Smooth muscle cell (in vitro differentiated cells): ENCODE results near the gene SERGEF. TPM values are rescaled to one million over a fixed set of nuclear protein-coding genes. Genes with fewer than 3 reads are reported as not detected.

Experiments
- DNase-seq: peaks from one replicate; lab custom pipeline; 2025; ENCODE audit not compliant: unreplicated experiment; lab: John Stamatoyannopoulos, UW
- H2AFZ ChIP-seq: fragments of 200-600 bp; sonication (generic); 2 replicates; pipeline ENCODE4 v1.6.0; 2016; ENCODE audit warnings: antibody characterized with exemption, low read depth, mild to moderate bottlenecking
- H3F3A ChIP-seq: fragments of 200-600 bp; sonication (generic); 2 replicates; pipeline ENCODE4 v1.6.0; 2017; ENCODE audit warnings: antibody characterized with exemption, low read depth
- H3K27ac ChIP-seq: fragments of 200-600 bp; sonication (generic); 2 replicates; pipeline ENCODE4 v1.5.1; 2016; ENCODE audit warnings: low read depth, mild to moderate bottlenecking
- H3K27me3 ChIP-seq: fragments of 200-600 bp; sonication (generic); 2 replicates; pipeline ENCODE4 v1.6.1; 2016; ENCODE audit warnings: low read depth, mild to moderate bottlenecking
- H3K36me3 ChIP-seq: fragments of 200-600 bp; sonication (generic); 2 replicates; pipeline ENCODE4 v1.5.1; 2016; ENCODE audit warnings: low read depth
- H3K4me1 ChIP-seq: fragments of 200-600 bp; sonication (generic); 2 replicates; pipeline ENCODE4 v1.5.1; 2016; ENCODE audit warnings: low read depth
- H3K4me2 ChIP-seq: fragments of 200-600 bp; sonication (generic); 2 replicates; pipeline ENCODE4 v1.6.0; 2016; ENCODE audit warnings: mild to moderate bottlenecking
- H3K4me3 ChIP-seq: fragments of 200-600 bp; sonication (generic); 2 replicates; pipeline ENCODE4 v1.5.1; 2016; ENCODE audit warnings: mild to moderate bottlenecking
- H3K79me2 ChIP-seq: fragments of 200-600 bp; sonication (generic); 2 replicates; pipeline ENCODE4 v1.6.0; 2016; ENCODE audit warnings: low read depth, mild to moderate bottlenecking
- H3K9ac ChIP-seq: fragments of 200-600 bp; sonication (generic); 2 replicates; pipeline ENCODE4 v1.6.0; 2016; ENCODE audit warnings: low read depth
- H3K9me3 ChIP-seq: fragments of 200-600 bp; sonication (generic); replicated peaks from 2 replicates; pipeline ENCODE4 v1.5.1; 2016; ENCODE audit warnings: low read depth
- H4K20me1 ChIP-seq: fragments of 200-600 bp; sonication (generic); 2 replicates; pipeline ENCODE4 v1.6.0; 2016; ENCODE audit warnings: low read depth
- CTCF ChIP-seq: fragments of 200-600 bp; sonication (generic); IDR thresholded peaks from 2 replicates; pipeline ENCODE4 v1.5.1; 2017; ENCODE audit warnings: borderline replicate concordance, mild to moderate bottlenecking, antibody characterized with exemption; ENCODE audit not compliant: insufficient read depth, poor library complexity, severe bottlenecking
- WGBS: methylation state at CpG from one replicate; pipeline ENCODE4 v1.1.7; 2016; ENCODE audit warnings: low lambda C conversion rate; 5-methylcytosine and 5-hydroxymethylcytosine counted together
- polyA plus RNA-seq: library from polyadenylated mRNA; unstranded; fragments of >200 nt; fragmentation: Nextera tagmentation; extraction: Ambion mirVana; gene quantifications from 2 replicates; pipeline ENCODE4 v1.2.1, GENCODE V29; 2016
- total RNA-seq: library from RNA; depleted of rRNA; stranded (reverse); fragments of >200 nt; gene quantifications from 2 replicates; pipeline ENCODE4 v1.2.3, GENCODE V29; 2014

SERGEF gene
- total and polyA plus RNA-seq, 2 experiments from 2014 or later = 4.9 to 7.4 TPM

DNA sequence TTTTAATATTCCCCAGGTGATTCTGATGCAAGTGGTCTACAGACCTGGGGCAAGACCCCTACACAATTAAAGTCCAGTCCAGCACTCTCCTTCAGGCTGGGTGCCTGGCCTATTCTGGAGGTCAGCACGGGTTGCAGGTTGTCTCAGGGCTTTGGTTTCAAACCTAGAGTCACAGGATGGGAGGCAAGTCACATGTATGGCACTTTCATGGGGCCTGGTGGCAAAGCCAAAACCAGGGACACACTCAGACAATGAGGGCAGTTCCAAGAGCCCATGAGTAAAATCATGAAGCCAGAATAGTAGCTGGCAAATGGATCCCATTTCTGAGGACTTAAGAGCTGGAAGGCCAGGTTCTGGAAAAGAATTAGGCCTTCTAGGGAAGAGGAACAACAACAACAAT lies 181.6 kb downstream of the SERGEF start:
- DNase-seq = no peak
- WGBS = 82% methylated on average over 1 of the region's 1 CpG
- no peaks in the 10 kb centered on the region for H3K36me3 ChIP-seq
- H4K20me1 ChIP-seq = no peaks in the 10 kb centered on the region
- H3F3A ChIP-seq = no peaks in the 10 kb centered on the region
- no peak overlapping the region for H3K4me3 ChIP-seq
- no peak for TF ChIP-seq CTCF
- H3K27ac ChIP-seq = no peak overlapping the region
- no peaks in the 10 kb centered on the region for H3K79me2 ChIP-seq
- no peaks in the 10 kb centered on the region for H3K9me3 ChIP-seq
- no peaks in the 10 kb centered on the region for H3K27me3 ChIP-seq
- no peaks in the 10 kb centered on the region for H3K4me1 ChIP-seq
- no peak overlapping the region for H3K9ac ChIP-seq
- H2AFZ ChIP-seq = no peak overlapping the region
- no peak overlapping the region for H3K4me2 ChIP-seq

DNA sequence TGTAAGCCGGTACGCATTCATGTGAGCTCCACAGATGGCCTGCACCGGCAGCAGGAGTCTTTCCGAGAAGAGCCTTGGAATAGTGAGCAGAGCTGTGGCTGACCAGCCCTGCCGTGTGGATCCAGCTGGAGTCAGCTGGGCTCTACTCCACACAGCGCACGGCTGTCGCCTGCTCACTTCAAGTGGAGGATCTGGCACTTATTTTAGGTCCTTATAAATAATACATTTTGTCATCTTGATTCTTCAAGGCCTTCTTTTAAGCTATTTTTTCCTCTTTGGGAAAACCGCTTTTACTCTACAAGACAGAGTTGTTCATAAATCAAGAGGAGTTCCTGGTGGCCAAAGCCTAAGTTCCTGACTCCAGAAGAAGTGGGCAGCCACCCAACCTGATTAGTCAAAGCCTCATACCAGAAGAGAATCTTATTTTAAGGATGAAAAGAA lies 184.5 kb downstream of the SERGEF start:
- Histone ChIP-seq H3K36me3 (no peaks in the 10 kb centered on the region), H2AFZ (no peak overlapping the region), H3K27me3 (no peaks in the 10 kb centered on the region), H3K9ac (no peak overlapping the region), H3K27ac (no peak overlapping the region), H3K79me2 (no peaks in the 10 kb centered on the region), H3F3A (no peaks in the 10 kb centered on the region), H3K4me1 (no peaks in the 10 kb centered on the region), H3K4me2 (no peak overlapping the region), H4K20me1 (no peaks in the 10 kb centered on the region), H3K4me3 (no peak overlapping the region), H3K9me3 (no peaks in the 10 kb centered on the region)
- no peak for DNase-seq
- no peak for TF ChIP-seq CTCF
- WGBS = 91% methylated on average over 9 of the region's 9 CpGs

DNA sequence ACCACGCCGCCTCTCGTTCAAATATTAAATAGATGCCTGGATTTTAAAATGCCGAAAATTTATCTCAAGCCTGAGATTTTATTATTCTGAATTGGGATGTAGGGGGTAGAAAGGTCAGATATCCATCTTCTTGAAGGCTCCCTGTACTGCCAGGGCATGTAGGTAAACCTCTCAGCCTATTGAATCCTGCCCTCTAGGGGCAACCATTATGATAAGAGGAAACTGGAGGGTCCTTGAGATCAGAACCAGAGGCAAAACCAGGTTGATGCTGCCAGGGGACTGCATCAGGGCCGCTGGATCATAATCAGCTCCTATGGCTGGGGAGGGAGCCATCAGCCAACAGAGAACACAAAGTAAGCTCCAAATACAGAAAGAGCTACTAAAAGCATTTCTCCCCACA lies 185.8 kb downstream of the SERGEF start:
- Histone ChIP-seq H3K79me2 (no peaks in the 10 kb centered on the region), H3K4me2 (no peak overlapping the region), H3K4me3 (no peak overlapping the region), H3K4me1 (no peaks in the 10 kb centered on the region), H3K36me3 (no peaks in the 10 kb centered on the region), H4K20me1 (no peaks in the 10 kb centered on the region), H3F3A (no peaks in the 10 kb centered on the region), H2AFZ (no peak overlapping the region), H3K9me3 (no peaks in the 10 kb centered on the region), H3K27ac (no peak overlapping the region), H3K27me3 (no peaks in the 10 kb centered on the region), H3K9ac (no peak overlapping the region)
- DNase-seq = no peak
- TF ChIP-seq CTCF = no peak
- WGBS = 81% methylated on average over 5 of the region's 5 CpGs

DNA sequence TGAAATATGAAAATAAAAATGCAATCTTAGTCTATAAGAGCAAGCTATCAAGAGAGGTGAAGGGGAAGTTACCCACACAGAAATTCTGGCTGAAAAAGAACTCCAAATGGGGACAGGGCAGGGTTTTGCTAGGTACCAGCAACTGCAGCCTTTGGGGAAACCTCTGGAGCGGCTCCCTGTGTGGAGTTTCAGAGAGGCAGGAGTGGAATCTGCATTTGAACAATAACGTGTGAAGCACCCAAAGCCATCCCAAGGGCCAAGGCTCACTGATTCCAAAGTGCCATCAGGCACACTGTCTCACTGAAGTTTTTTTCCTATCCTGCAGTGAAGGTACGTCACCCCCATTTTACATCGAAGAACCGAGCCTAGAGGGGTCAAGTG lies 190.5 kb downstream of the SERGEF start:
- Histone ChIP-seq H3K9me3 (no peaks in the 10 kb centered on the region), H3K36me3 (no peaks in the 10 kb centered on the region), H3K27me3 (no peaks in the 10 kb centered on the region), H3K4me2 (no peak overlapping the region), H3F3A (no peaks in the 10 kb centered on the region), H3K27ac (no peak overlapping the region), H2AFZ (no peak overlapping the region), H3K4me3 (no peak overlapping the region), H3K4me1 (no peaks in the 10 kb centered on the region), H4K20me1 (no peaks in the 10 kb centered on the region), H3K79me2 (no peaks in the 10 kb centered on the region), H3K9ac (no peak overlapping the region)
- TF ChIP-seq CTCF = no peak
- DNase-seq = no peak
- WGBS = 78% methylated on average over 5 of the region's 5 CpGs
